ENCODE data around the gene HEYL. TPM values are rescaled to one million over a fixed set of nuclear protein-coding genes. Genes with fewer than 3 reads are reported as not detected.

The HEYL gene
- total RNA-seq, 2 experiments from 2014 or later, result 0.05 TPM; not detected in 1

GRCh38 chr1:39642796-39643195 is 3.4 kb upstream of the HEYL start:
- Mint-ChIP-seq H3K27me3 (peaks cover 14% of the 10 kb centered on the region), H3K27ac (no peak overlapping the region), H3K36me3 (ENCODE audit: low read depth) (no peaks in the 10 kb centered on the region), H3K4me3 (no peak overlapping the region), H3K4me1 (ENCODE audit: low read depth) (no peaks in the 10 kb centered on the region), H3K9me3 (no peaks in the 10 kb centered on the region)
- ATAC-seq (ENCODE audit: poor library complexity) (no peak), DNase-seq (no peak)
- no peak overlapping the region for H3K4me3 ChIP-seq (ENCODE audit: low read length)
- ChIA-PET CTCF (no interaction called here), POLR2A (no interaction called here)
- intact Hi-C loops (cut with DNase I, micrococcal nuclease), result no loop called here
- H3K36me3 ChIP-seq (ENCODE audit: insufficient read depth, low read length), result no peaks in the 10 kb centered on the region
- TF ChIP-seq, protein P1, sequence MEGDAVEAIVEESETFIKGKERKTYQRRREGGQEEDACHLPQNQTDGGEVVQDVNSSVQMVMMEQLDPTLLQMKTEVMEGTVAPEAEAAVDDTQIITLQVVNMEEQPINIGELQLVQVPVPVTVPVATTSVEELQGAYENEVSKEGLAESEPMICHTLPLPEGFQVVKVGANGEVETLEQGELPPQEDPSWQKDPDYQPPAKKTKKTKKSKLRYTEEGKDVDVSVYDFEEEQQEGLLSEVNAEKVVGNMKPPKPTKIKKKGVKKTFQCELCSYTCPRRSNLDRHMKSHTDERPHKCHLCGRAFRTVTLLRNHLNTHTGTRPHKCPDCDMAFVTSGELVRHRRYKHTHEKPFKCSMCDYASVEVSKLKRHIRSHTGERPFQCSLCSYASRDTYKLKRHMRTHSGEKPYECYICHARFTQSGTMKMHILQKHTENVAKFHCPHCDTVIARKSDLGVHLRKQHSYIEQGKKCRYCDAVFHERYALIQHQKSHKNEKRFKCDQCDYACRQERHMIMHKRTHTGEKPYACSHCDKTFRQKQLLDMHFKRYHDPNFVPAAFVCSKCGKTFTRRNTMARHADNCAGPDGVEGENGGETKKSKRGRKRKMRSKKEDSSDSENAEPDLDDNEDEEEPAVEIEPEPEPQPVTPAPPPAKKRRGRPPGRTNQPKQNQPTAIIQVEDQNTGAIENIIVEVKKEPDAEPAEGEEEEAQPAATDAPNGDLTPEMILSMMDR (IDR thresholded peaks at IDR 0.05), result no peak
- no peaks in the 10 kb centered on the region for H3K9me3 ChIP-seq (ENCODE audit: control insufficient read depth in 1 of 2, insufficient read depth in 1 of 2, low read length in 2 of 2)
- no peak overlapping the region for H3K27ac ChIP-seq (ENCODE audit: low read depth in 1 of 2, low read length in 2 of 2)
- H3K4me1 ChIP-seq (ENCODE audit: insufficient read depth, low read length), result peaks cover 6% of the 10 kb centered on the region
- H3K27me3 ChIP-seq (ENCODE audit: control insufficient read depth in 1 of 2, insufficient read depth in 2 of 2, low read length in 2 of 2), result peaks cover 5 to 12% of the 10 kb centered on the region in 2 experiments

- Histone ChIP-seq H3K4me1 (ENCODE audit: insufficient read depth, low read length) (peaks cover 6% of the 10 kb centered on the region), H3K27ac (ENCODE audit: low read depth in 1 of 2, low read length in 2 of 2) (no peak overlapping the region), H3K4me3 (ENCODE audit: low read length) (no peak overlapping the region), H3K36me3 (ENCODE audit: insufficient read depth, low read length) (no peaks in the 10 kb centered on the region), H3K27me3 (ENCODE audit: control insufficient read depth in 1 of 2, insufficient read depth in 2 of 2, low read length in 2 of 2) (peaks cover 11 to 21% of the 10 kb centered on the region in 2 experiments), H3K9me3 (ENCODE audit: control insufficient read depth in 1 of 2, insufficient read depth in 1 of 2, low read length in 2 of 2) (no peaks in the 10 kb centered on the region)
- H3K36me3 Mint-ChIP-seq (ENCODE audit: low read depth), result no peaks in the 10 kb centered on the region
- H3K4me1 Mint-ChIP-seq (ENCODE audit: low read depth), result no peaks in the 10 kb centered on the region
- intact Hi-C loops (cut with DNase I, micrococcal nuclease), result no loop called here
- ChIA-PET POLR2A (no interaction called here), CTCF (interaction anchor here (1.0 to 2.3 kb wide), 2 partner anchors 13 to 17 kb away, joined by 3 to 7 read pairs; no protein-coding TSS in a partner anchor)
- no peak overlapping the region for H3K27ac Mint-ChIP-seq
- DNase-seq (no peak), ATAC-seq (ENCODE audit: poor library complexity) (no peak)
- peaks cover 29% of the 10 kb centered on the region for H3K27me3 Mint-ChIP-seq
- TF ChIP-seq, protein P1 (IDR thresholded peaks at IDR 0.05), result no peak
- no peaks in the 10 kb centered on the region for H3K9me3 Mint-ChIP-seq
- no peak overlapping the region for H3K4me3 Mint-ChIP-seq
Observed at GRCh38 chr1:39640861-39641260, 1.4 kb upstream of the HEYL start.

DNA sequence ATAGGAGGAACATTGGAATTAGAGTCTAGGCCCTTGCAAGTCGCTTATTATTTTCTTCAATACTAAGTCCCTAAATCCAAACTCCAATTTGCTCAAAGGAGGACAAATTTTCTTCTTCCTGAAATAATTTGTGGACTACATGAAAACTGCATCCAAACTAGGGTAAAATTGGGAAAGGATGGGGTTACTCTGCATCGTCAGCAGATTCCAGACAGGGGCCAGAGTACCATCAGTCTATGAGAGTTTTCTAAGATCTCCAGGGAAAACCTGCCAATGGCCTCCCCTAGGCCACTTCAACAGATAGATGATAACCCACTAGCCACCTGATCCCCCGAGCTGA is 508 bp downstream of the HEYL start:
- Histone ChIP-seq H3K27ac (ENCODE audit: low read depth in 1 of 2, low read length in 2 of 2) (no peak overlapping the region), H3K4me3 (ENCODE audit: low read length) (peak overlapping the region; percentile 20), H3K27me3 (ENCODE audit: control insufficient read depth in 1 of 2, insufficient read depth in 2 of 2, low read length in 2 of 2) (peaks cover 11 to 22% of the 10 kb centered on the region in 2 experiments), H3K36me3 (ENCODE audit: insufficient read depth, low read length) (no peaks in the 10 kb centered on the region), H3K9me3 (ENCODE audit: control insufficient read depth in 1 of 2, insufficient read depth in 1 of 2, low read length in 2 of 2) (no peaks in the 10 kb centered on the region), H3K4me1 (ENCODE audit: insufficient read depth, low read length) (peaks cover 6% of the 10 kb centered on the region)
- H3K9me3 Mint-ChIP-seq, result no peaks in the 10 kb centered on the region
- no peak overlapping the region for H3K27ac Mint-ChIP-seq
- TF ChIP-seq, protein P1 (IDR thresholded peaks at IDR 0.05), result no peak
- H3K4me3 Mint-ChIP-seq, result peak overlapping the region; percentile 61
- no peaks in the 10 kb centered on the region for H3K36me3 Mint-ChIP-seq (ENCODE audit: low read depth)
- intact Hi-C loops (cut with DNase I, micrococcal nuclease), result no loop called here
- peaks cover 47% of the 10 kb centered on the region for H3K27me3 Mint-ChIP-seq
- ChIA-PET CTCF (interaction anchor here (1.5 kb wide), 1 partner anchor 35 kb away, joined by 3 read pairs; no protein-coding TSS in a partner anchor), POLR2A (interaction anchor here (1.2 kb wide), 1 partner anchor 9 kb away, joined by 3 read pairs; no protein-coding TSS in a partner anchor)
- DNase-seq, result no peak
- no peak for ATAC-seq (ENCODE audit: poor library complexity)
- H3K4me1 Mint-ChIP-seq (ENCODE audit: low read depth), result no peaks in the 10 kb centered on the region

Data from CD4-positive, alpha-beta T cell (primary cell).